ENCODE measurements around the gene ASTN2.
A peak's percentile ranks its signal among the peaks of the same experiment; 100 is the strongest.

The ASTN2 gene

GRCh38 chr9:117300371-117301110 is 114.3 kb downstream of the ASTN2 start:
- TF ChIP-seq CTCF (IDR thresholded peaks at IDR 0.05; ENCODE audit: low read depth, low read length), result no peak
- DNase-seq, result no peak
- H3K9me3 ChIP-seq (ENCODE audit: severe bottlenecking), result no peaks in the 10 kb centered on the region
- H3K4me3 ChIP-seq (ENCODE audit: low read depth, low read length), result no peak overlapping the region
- H3K27ac ChIP-seq, result no peak overlapping the region
- peaks cover 10% of the 10 kb centered on the region for H3K36me3 ChIP-seq
- H3K27me3 ChIP-seq (ENCODE audit: insufficient read depth, low read depth, severe bottlenecking), result no peaks in the 10 kb centered on the region

- Histone ChIP-seq H3K9me3 (ENCODE audit: severe bottlenecking) (no peaks in the 10 kb centered on the region), H3K36me3 (peaks cover 15% of the 10 kb centered on the region), H3K27me3 (ENCODE audit: insufficient read depth, low read depth, severe bottlenecking) (no peaks in the 10 kb centered on the region), H3K4me3 (ENCODE audit: low read depth, low read length) (no peak overlapping the region), H3K27ac (peak overlapping the region; percentile 24; the same call in 1 of the 2 replicates)
- DNase-seq, result no peak
- no peak for TF ChIP-seq CTCF (IDR thresholded peaks at IDR 0.05; ENCODE audit: low read depth, low read length)
Measured at GRCh38 chr9:117296453-117296852, 118.4 kb downstream of the ASTN2 start.

GRCh38 chr9:117293206-117294114 is 121.4 kb downstream of the ASTN2 start:
- no peak for TF ChIP-seq CTCF (IDR thresholded peaks at IDR 0.05; ENCODE audit: low read depth, low read length)
- no peaks in the 10 kb centered on the region for H3K9me3 ChIP-seq (ENCODE audit: severe bottlenecking)
- DNase-seq, result no peak
- no peaks in the 10 kb centered on the region for H3K27me3 ChIP-seq (ENCODE audit: insufficient read depth, low read depth, severe bottlenecking)
- H3K27ac ChIP-seq, result no peak overlapping the region
- peaks cover 19% of the 10 kb centered on the region for H3K36me3 ChIP-seq
- no peak overlapping the region for H3K4me3 ChIP-seq (ENCODE audit: low read depth, low read length)

- Histone ChIP-seq H3K27ac (no peak overlapping the region), H3K9me3 (ENCODE audit: severe bottlenecking) (no peaks in the 10 kb centered on the region), H3K4me3 (ENCODE audit: low read depth, low read length) (no peak overlapping the region), H3K36me3 (peaks cover 12% of the 10 kb centered on the region), H3K27me3 (ENCODE audit: insufficient read depth, low read depth, severe bottlenecking) (no peaks in the 10 kb centered on the region)
- no peak for DNase-seq
- TF ChIP-seq CTCF (IDR thresholded peaks at IDR 0.05; ENCODE audit: low read depth, low read length), result no peak
Measured at GRCh38 chr9:117290856-117291622, 123.8 kb downstream of the ASTN2 start.

GRCh38 chr9:117290306-117290840 is 124.5 kb downstream of the ASTN2 start:
- DNase-seq, result no peak
- peaks cover 9% of the 10 kb centered on the region for H3K36me3 ChIP-seq

More at GRCh38 chr9:117290306-117290840, 124.5 kb downstream of the ASTN2 start:
- no peak overlapping the region for H3K4me3 ChIP-seq (ENCODE audit: low read depth, low read length)
- no peaks in the 10 kb centered on the region for H3K27me3 ChIP-seq (ENCODE audit: insufficient read depth, low read depth, severe bottlenecking)
- H3K9me3 ChIP-seq (ENCODE audit: severe bottlenecking), result no peaks in the 10 kb centered on the region
- no peak for TF ChIP-seq CTCF (IDR thresholded peaks at IDR 0.05; ENCODE audit: low read depth, low read length)
- H3K27ac ChIP-seq, result no peak overlapping the region
